A549 (cell line): Measurements from ENCODE around the gene LRRC8C. TPM values are rescaled to one million over a fixed set of nuclear protein-coding genes. Genes with fewer than 3 reads are reported as not detected.
A peak's percentile ranks its signal among the peaks of the same experiment; 100 is the strongest.

Source experiments
- ATAC-seq, 2 experiments: fragments of 200-7000 bp in 1 of 2; fragments of >200 bp in 1 of 2; cut with Nextera tagmentation in 1 of 2; cut with Tn5 transposase in 1 of 2; 3 replicates each; pipeline versions ENCODE4 v1.8.0 to v1.9.1; 2018 to 2020; ENCODE audit warnings: mild to moderate bottlenecking in 1 of 2, moderate library complexity in 1 of 2
- CTCF ChIA-PET: fragments of 300-600 bp; sonication (Branson Sonifier 250); formaldehyde crosslinking; extraction: SDS; loops from one replicate; lab custom pipeline; 2021; ENCODE audit warnings: antibody characterized with exemption, inconsistent platforms; lab: Yijun Ruan, JAX
- POLR2A ChIA-PET: fragments of 350-600 bp; formaldehyde crosslinking; extraction: SDS; loops from one replicate; lab custom pipeline; 2021; ENCODE audit warnings: antibody characterized with exemption, inconsistent platforms; lab: Yijun Ruan, JAX
- DNase-seq, 2 experiments: peaks; one replicate each; pipeline versions ENCODE4 v3.0.0 to v3.0.0-alpha.2; 2011 to 2016; ENCODE audit warnings: low read depth in 1 of 2, low spot score in 1 of 2
- FAIRE-seq: peaks from 2 replicates; lab custom pipeline; 2011; peaks lifted over from hg19 to GRCh38; lab: Jason Lieb, UNC
- H3K27ac ChIP-seq, 2 experiments: fragments of >200 bp; sonication (Bioruptor Twin); formaldehyde crosslinking; 3 replicates each; pipeline ENCODE4 v1.5.1; 2016 to 2017
- H3K4me1 ChIP-seq: fragments of >200 bp; sonication (Bioruptor Twin); formaldehyde crosslinking; 3 replicates; pipeline ENCODE4 v1.6.1; 2016
- H3K4me2 ChIP-seq: fragments of >200 bp; sonication (Bioruptor Twin); formaldehyde crosslinking; 3 replicates; pipeline ENCODE4 v1.6.1; 2016
- H3K4me3 ChIP-seq: fragments of >200 bp; sonication (Bioruptor Twin); formaldehyde crosslinking; 3 replicates; pipeline ENCODE4 v1.5.1; 2016
- H3K9me3 ChIP-seq: fragments of >200 bp; sonication (Bioruptor Twin); formaldehyde crosslinking; 3 replicates; pipeline ENCODE4 v1.6.1; 2016
- CEBPB ChIP-seq, 2 experiments: fragments of >200 bp in 1 of 2; sonication (Bioruptor Twin) in 1 of 2; formaldehyde crosslinking in 1 of 2; IDR thresholded peaks; 2 replicates each; pipeline ENCODE4 v1.6.1; 2012 to 2016
- CHD4 ChIP-seq: fragments of 200-600 bp; sonication (generic); IDR thresholded peaks from 2 replicates; pipeline ENCODE4 v1.6.1; 2016; ENCODE audit warnings: antibody characterized with exemption, mild to moderate bottlenecking, borderline replicate concordance
- EHF ChIP-seq: fragments of 250-450 bp; sonication (Bioruptor Pico); IDR thresholded peaks from 2 replicates; pipeline ENCODE4 v1.5.0; 2020; ENCODE audit warnings: mild to moderate bottlenecking
- EP300 ChIP-seq, 2 experiments: fragments of >200 bp; sonication (Bioruptor Twin); formaldehyde crosslinking; IDR thresholded peaks; 2 replicates in 1 of 2; 3 replicates in 1 of 2; pipeline ENCODE4 v1.6.1; 2016 to 2017
- FOSB ChIP-seq: fragments of 250-450 bp; sonication (Bioruptor Pico); IDR thresholded peaks from 2 replicates; pipeline ENCODE4 v1.5.0; 2020; ENCODE audit warnings: mild to moderate bottlenecking, moderate library complexity
- FOSL2 ChIP-seq, 2 experiments: fragments of 450-650 bp in 1 of 2; fragments of >200 bp in 1 of 2; sonication (Bioruptor Twin) in 1 of 2; formaldehyde crosslinking; IDR thresholded peaks; 2 replicates each; pipeline versions ENCODE4 v1.5.0 to v1.6.1; 2016 to 2020; ENCODE audit warnings: mild to moderate bottlenecking in 1 of 2, moderate library complexity in 1 of 2
- FOXS1 ChIP-seq: fragments of 250-450 bp; sonication (Bioruptor Pico); IDR thresholded peaks from 2 replicates; pipeline ENCODE4 v1.5.0; 2020; ENCODE audit warnings: mild to moderate bottlenecking, moderate library complexity
- GATA3 ChIP-seq: IDR thresholded peaks from 2 replicates; pipeline ENCODE4 v1.6.1; 2012; ENCODE audit warnings: borderline replicate concordance
- HDAC2 ChIP-seq: fragments of 200-600 bp; sonication (generic); IDR thresholded peaks from 2 replicates; pipeline ENCODE4 v1.6.1; 2016
- HEYL ChIP-seq: fragments of 250-450 bp; sonication (Bioruptor Pico); IDR thresholded peaks from 2 replicates; pipeline ENCODE4 v1.8.0; 2021; ENCODE audit warnings: mild to moderate bottlenecking, moderate library complexity
- HOXB13 ChIP-seq: fragments of 250-450 bp; sonication (Bioruptor Pico); IDR thresholded peaks from 2 replicates; pipeline ENCODE4 v1.5.0; 2020; ENCODE audit warnings: low read depth, mild to moderate bottlenecking, moderate library complexity
- HOXB5 ChIP-seq: fragments of 250-450 bp; sonication (Bioruptor Pico); IDR thresholded peaks from 2 replicates; pipeline ENCODE4 v1.5.0; 2020; ENCODE audit warnings: mild to moderate bottlenecking, moderate library complexity
- JUN ChIP-seq, 2 experiments: fragments of >200 bp; sonication (Bioruptor Twin); formaldehyde crosslinking; IDR thresholded peaks; 2 replicates in 1 of 2; 3 replicates in 1 of 2; pipeline ENCODE4 v1.6.1; 2016 to 2017
- KDM5A ChIP-seq: fragments of 200-600 bp; sonication (generic); IDR thresholded peaks from 2 replicates; pipeline ENCODE4 v1.6.1; 2016; ENCODE audit warnings: antibody characterized with exemption, mild to moderate bottlenecking
- MAFK ChIP-seq: fragments of 450-650 bp; IDR thresholded peaks from 2 replicates; pipeline ENCODE4 v1.6.1; 2014; ENCODE audit not compliant: partially characterized antibody
- MAZ ChIP-seq: fragments of 150-350 bp; IDR thresholded peaks from 2 replicates; pipeline ENCODE4 v1.6.1; 2014; ENCODE audit warnings: antibody characterized with exemption, low read depth, low read length, borderline replicate concordance
- NFE2L2 ChIP-seq: fragments of 150-350 bp; conservative IDR thresholded peaks from 2 replicates; pipeline ENCODE4 v1.6.1; 2014; ENCODE audit warnings: low read length
- NPAS2 ChIP-seq: fragments of 250-450 bp; sonication (Bioruptor Pico); IDR thresholded peaks from 2 replicates; pipeline ENCODE4 v1.8.0; 2022; ENCODE audit warnings: mild to moderate bottlenecking, moderate library complexity, borderline replicate concordance
- NR3C1 ChIP-seq: fragments of >200 bp; sonication (Bioruptor Twin); formaldehyde crosslinking; IDR thresholded peaks from 3 replicates; pipeline ENCODE4 v1.6.1; 2017
- PHF8 ChIP-seq: fragments of 200-600 bp; sonication (generic); IDR thresholded peaks from 2 replicates; pipeline ENCODE4 v1.6.1; 2016; ENCODE audit warnings: low read depth, mild to moderate bottlenecking, antibody characterized with exemption, moderate library complexity, borderline replicate concordance
- RAD21 ChIP-seq, 2 experiments: fragments of >200 bp in 1 of 2; sonication (Bioruptor Twin) in 1 of 2; formaldehyde crosslinking in 1 of 2; IDR thresholded peaks in 1 of 2; conservative IDR thresholded peaks in 1 of 2; 2 replicates in 1 of 2; 3 replicates in 1 of 2; pipeline ENCODE4 v1.6.1; 2012 to 2018; ENCODE audit warnings: inconsistent platforms in 1 of 2
- RCOR1 ChIP-seq: fragments of 150-350 bp; IDR thresholded peaks from 2 replicates; pipeline ENCODE4 v1.6.1; 2014; ENCODE audit warnings: antibody characterized with exemption, low read length, low read depth
- RFX5 ChIP-seq: fragments of 450-650 bp; IDR thresholded peaks from 2 replicates; pipeline ENCODE4 v1.7.1; 2014; ENCODE audit warnings: antibody characterized with exemption, mild to moderate bottlenecking, moderate library complexity
- RNF2 ChIP-seq: fragments of 200-600 bp; sonication (generic); IDR thresholded peaks from 2 replicates; pipeline ENCODE4 v1.6.1; 2016; ENCODE audit warnings: low read depth, mild to moderate bottlenecking, antibody characterized with exemption, moderate library complexity, borderline replicate concordance
- SMC3 ChIP-seq: fragments of >200 bp; sonication (Bioruptor Twin); formaldehyde crosslinking; IDR thresholded peaks from 3 replicates; pipeline ENCODE4 v1.6.1; 2018; ENCODE audit warnings: inconsistent platforms
- WGBS: methylation state at CpG from one replicate; pipeline ENCODE4 v1.1.6; 2017; ENCODE audit errors: missing lambda C conversion rate; 5-methylcytosine and 5-hydroxymethylcytosine counted together
- polyA plus RNA-seq, 4 experiments: library from polyadenylated mRNA; depleted of rRNA in 3 of 4; stranded (reverse); fragments of >200 nt; fragmentation: RNase III in 1 of 4; extraction: RNeasy Plus Mini Kit Qiagen cat#74134 plus additional on column Dnase treatment in 1 of 4; gene quantifications; 2 replicates in 3 of 4; 3 replicates in 1 of 4; pipeline ENCODE4 v1.2.3, GENCODE V29; 2011 to 2017
- TF ChIP-seq, protein P1 (sequence below): fragments of >200 bp; sonication (Bioruptor Twin); formaldehyde crosslinking; IDR thresholded peaks from 3 replicates; pipeline ENCODE4 v1.5.1; 2016
- TF ChIP-seq, protein P2 (sequence below): fragments of >200 bp; sonication (Bioruptor Twin); formaldehyde crosslinking; IDR thresholded peaks from 2 replicates; pipeline ENCODE4 v1.6.1; 2016
- TF ChIP-seq, protein P3 (sequence below): fragments of >200 bp; sonication (Bioruptor Twin); formaldehyde crosslinking; IDR thresholded peaks from 3 replicates; pipeline ENCODE4 v1.6.1; 2016
- TF ChIP-seq, protein P4 (sequence below): IDR thresholded peaks from 2 replicates; pipeline ENCODE4 v1.6.1; 2012; ENCODE audit warnings: low read depth, borderline replicate concordance
- TF ChIP-seq, protein P5 (sequence below): fragments of 450-650 bp; IDR thresholded peaks from 2 replicates; pipeline ENCODE4 v1.6.1; 2014; ENCODE audit warnings: antibody characterized with exemption
- TF ChIP-seq, protein P6 (sequence below): fragments of 250-450 bp; sonication (Bioruptor Pico); IDR thresholded peaks from 2 replicates; pipeline ENCODE4 v1.5.0; 2020; ENCODE audit warnings: low read depth, mild to moderate bottlenecking, moderate library complexity
- TF ChIP-seq, protein P7 (sequence below): fragments of 150-350 bp; IDR thresholded peaks from 2 replicates; pipeline ENCODE4 v1.6.1; 2014; ENCODE audit warnings: low read depth, mild to moderate bottlenecking, low read length

Gene LRRC8C
- polyA plus RNA-seq, 2 of the 4 experiments (the other 2 are of a cell fraction): 6.3 to 15.9 TPM

DNA sequence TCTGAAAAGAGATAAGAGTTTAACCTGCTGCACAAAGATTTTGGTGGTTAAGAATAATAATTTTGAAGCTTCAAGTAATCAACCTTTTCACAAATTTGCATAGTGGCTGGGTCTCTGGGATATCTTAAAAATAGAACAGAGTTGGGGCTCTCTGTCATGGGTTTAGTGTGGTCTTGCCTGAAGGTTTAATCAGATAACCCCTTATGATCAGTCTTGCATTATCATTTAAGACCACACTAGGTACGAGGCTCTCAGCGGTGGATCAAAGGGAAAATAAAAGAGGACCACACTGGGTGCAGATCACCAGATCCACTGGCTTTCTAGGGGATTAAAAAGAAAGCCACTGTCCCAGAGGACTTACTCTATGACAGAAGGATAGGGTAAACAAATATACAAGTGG, 19.5 kb downstream of the LRRC8C start:
- ChIA-PET POLR2A (no interaction called here), CTCF (interaction anchor here (1.2 to 1.4 kb wide), 2 partner anchors 110 to 111 kb away, joined by 3 to 4 read pairs; no protein-coding TSS in a partner anchor)
- no peak for ATAC-seq
- no peak for DNase-seq
- no peaks in the 10 kb centered on the region; the same call in 2 of the 3 replicates for H3K4me1 ChIP-seq
- TF ChIP-seq GATA3: no peak
- TF ChIP-seq HEYL: no peak
- no peak for TF ChIP-seq JUN (IDR thresholded peaks at IDR 0.05)
- no peak for TF ChIP-seq NR3C1
- TF ChIP-seq HOXB13 (CRISPR knock-in tag): no peak
- TF ChIP-seq, protein P1, sequence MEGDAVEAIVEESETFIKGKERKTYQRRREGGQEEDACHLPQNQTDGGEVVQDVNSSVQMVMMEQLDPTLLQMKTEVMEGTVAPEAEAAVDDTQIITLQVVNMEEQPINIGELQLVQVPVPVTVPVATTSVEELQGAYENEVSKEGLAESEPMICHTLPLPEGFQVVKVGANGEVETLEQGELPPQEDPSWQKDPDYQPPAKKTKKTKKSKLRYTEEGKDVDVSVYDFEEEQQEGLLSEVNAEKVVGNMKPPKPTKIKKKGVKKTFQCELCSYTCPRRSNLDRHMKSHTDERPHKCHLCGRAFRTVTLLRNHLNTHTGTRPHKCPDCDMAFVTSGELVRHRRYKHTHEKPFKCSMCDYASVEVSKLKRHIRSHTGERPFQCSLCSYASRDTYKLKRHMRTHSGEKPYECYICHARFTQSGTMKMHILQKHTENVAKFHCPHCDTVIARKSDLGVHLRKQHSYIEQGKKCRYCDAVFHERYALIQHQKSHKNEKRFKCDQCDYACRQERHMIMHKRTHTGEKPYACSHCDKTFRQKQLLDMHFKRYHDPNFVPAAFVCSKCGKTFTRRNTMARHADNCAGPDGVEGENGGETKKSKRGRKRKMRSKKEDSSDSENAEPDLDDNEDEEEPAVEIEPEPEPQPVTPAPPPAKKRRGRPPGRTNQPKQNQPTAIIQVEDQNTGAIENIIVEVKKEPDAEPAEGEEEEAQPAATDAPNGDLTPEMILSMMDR: no peak
- no peak for TF ChIP-seq HDAC2
- TF ChIP-seq, protein P2, sequence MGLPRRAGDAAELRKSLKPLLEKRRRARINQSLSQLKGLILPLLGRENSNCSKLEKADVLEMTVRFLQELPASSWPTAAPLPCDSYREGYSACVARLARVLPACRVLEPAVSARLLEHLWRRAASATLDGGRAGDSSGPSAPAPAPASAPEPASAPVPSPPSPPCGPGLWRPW: no peak
- no peak for TF ChIP-seq RFX5
- TF ChIP-seq FOSL2 (IDR thresholded peaks at IDR 0.05): no peak
- TF ChIP-seq FOSL2 (CRISPR knock-in tag; IDR thresholded peaks at IDR 0.05): no peak
- no peak for TF ChIP-seq EHF (CRISPR knock-in tag)
- TF ChIP-seq KDM5A: no peak
- TF ChIP-seq EP300 (IDR thresholded peaks at IDR 0.05): no peak
- TF ChIP-seq RAD21 (conservative IDR thresholded peaks at IDR 0.05 in 1 of 2, IDR thresholded peaks at IDR 0.05 in 1 of 2): no peak
- no peak for TF ChIP-seq RCOR1
- no peak for TF ChIP-seq SMC3
- TF ChIP-seq HOXB5 (CRISPR knock-in tag): no peak
- TF ChIP-seq, protein P3, sequence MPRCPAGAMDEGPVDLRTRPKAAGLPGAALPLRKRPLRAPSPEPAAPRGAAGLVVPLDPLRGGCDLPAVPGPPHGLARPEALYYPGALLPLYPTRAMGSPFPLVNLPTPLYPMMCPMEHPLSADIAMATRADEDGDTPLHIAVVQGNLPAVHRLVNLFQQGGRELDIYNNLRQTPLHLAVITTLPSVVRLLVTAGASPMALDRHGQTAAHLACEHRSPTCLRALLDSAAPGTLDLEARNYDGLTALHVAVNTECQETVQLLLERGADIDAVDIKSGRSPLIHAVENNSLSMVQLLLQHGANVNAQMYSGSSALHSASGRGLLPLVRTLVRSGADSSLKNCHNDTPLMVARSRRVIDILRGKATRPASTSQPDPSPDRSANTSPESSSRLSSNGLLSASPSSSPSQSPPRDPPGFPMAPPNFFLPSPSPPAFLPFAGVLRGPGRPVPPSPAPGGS: no peak
- no peak for TF ChIP-seq NPAS2 (CRISPR knock-in tag)
- TF ChIP-seq CHD4: no peak
- no peaks in the 10 kb centered on the region for H3K9me3 ChIP-seq
- no peak overlapping the region for H3K4me2 ChIP-seq
- no peak for FAIRE-seq
- no peak overlapping the region for H3K4me3 ChIP-seq
- 97% methylated on average over 2 of the region's 2 CpGs for WGBS
- no peak overlapping the region for H3K27ac ChIP-seq

DNA sequence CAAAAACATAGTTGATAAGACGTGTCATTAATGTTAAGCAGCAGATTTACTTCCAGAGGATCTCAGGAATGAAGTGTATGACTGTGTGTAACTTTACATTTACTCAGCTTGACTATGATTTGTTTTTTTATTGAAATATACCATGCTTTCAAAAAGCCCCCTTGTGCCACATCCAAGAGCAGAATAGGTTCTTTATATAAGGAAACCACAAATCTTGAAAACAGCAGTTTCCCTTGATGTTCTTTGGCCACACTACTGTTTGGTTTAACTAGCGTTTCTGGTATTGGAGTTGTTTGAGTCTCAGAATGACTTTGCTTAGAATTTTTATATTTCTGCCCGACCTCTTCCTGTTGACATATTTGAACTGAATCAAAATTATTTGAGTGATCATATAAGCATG, 25.0 kb downstream of the LRRC8C start:
- TF ChIP-seq RNF2 (no peak), FOSB (no peak), HEYL (no peak), RCOR1 (no peak), EHF (CRISPR knock-in tag) (no peak), JUN (IDR thresholded peaks at IDR 0.05) (no peak), MAFK (no peak), NFE2L2 (no peak), MAZ (no peak), CEBPB (IDR thresholded peaks at IDR 0.05) (no peak), SMC3 (no peak), NPAS2 (CRISPR knock-in tag) (no peak), CHD4 (no peak), FOXS1 (CRISPR knock-in tag) (no peak), EP300 (IDR thresholded peaks at IDR 0.05) (no peak), PHF8 (no peak)
- TF ChIP-seq, protein P4, sequence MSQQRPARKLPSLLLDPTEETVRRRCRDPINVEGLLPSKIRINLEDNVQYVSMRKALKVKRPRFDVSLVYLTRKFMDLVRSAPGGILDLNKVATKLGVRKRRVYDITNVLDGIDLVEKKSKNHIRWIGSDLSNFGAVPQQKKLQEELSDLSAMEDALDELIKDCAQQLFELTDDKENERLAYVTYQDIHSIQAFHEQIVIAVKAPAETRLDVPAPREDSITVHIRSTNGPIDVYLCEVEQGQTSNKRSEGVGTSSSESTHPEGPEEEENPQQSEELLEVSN: no peak
- TF ChIP-seq, protein P5, sequence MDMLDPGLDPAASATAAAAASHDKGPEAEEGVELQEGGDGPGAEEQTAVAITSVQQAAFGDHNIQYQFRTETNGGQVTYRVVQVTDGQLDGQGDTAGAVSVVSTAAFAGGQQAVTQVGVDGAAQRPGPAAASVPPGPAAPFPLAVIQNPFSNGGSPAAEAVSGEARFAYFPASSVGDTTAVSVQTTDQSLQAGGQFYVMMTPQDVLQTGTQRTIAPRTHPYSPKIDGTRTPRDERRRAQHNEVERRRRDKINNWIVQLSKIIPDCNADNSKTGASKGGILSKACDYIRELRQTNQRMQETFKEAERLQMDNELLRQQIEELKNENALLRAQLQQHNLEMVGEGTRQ: no peak
- TF ChIP-seq, protein P6, sequence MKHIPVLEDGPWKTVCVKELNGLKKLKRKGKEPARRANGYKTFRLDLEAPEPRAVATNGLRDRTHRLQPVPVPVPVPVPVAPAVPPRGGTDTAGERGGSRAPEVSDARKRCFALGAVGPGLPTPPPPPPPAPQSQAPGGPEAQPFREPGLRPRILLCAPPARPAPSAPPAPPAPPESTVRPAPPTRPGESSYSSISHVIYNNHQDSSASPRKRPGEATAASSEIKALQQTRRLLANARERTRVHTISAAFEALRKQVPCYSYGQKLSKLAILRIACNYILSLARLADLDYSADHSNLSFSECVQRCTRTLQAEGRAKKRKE: no peak
- TF ChIP-seq, protein P7, sequence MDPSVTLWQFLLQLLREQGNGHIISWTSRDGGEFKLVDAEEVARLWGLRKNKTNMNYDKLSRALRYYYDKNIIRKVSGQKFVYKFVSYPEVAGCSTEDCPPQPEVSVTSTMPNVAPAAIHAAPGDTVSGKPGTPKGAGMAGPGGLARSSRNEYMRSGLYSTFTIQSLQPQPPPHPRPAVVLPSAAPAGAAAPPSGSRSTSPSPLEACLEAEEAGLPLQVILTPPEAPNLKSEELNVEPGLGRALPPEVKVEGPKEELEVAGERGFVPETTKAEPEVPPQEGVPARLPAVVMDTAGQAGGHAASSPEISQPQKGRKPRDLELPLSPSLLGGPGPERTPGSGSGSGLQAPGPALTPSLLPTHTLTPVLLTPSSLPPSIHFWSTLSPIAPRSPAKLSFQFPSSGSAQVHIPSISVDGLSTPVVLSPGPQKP: no peak
- H3K27ac ChIP-seq: no peak overlapping the region
- 0 out of 3 replicates have a peak overlapping the region, but pooled peaks have one; percentile 10 for H3K4me2 ChIP-seq
- no peak for ATAC-seq
- ChIA-PET CTCF (no interaction called here), POLR2A (no interaction called here)
- H3K4me3 ChIP-seq: no peak overlapping the region
- DNase-seq: no peak
- no peak for FAIRE-seq
- no peaks in the 10 kb centered on the region for H3K9me3 ChIP-seq
- H3K4me1 ChIP-seq: peaks cover 13% of the 10 kb centered on the region; the same call in 2 of the 3 replicates
- 43% methylated on average over 3 of the region's 3 CpGs for WGBS
